CD4-positive, alpha-beta T cell treated with Interleukin-15 for 4 hours (primary cell): ENCODE results near the gene ABCB1.
"Not testable (repeated sequence)": the region's sequence is repeated elsewhere in the genome, so short reads cannot be mapped to it uniquely, and the experiment has no call there.

ENCODE experiments used
- DNase-seq: peaks from one replicate; pipeline ENCODE4 v3.0.0-alpha.2; 2020; ENCODE audit warnings: low spot score

Gene ABCB1

DNA sequence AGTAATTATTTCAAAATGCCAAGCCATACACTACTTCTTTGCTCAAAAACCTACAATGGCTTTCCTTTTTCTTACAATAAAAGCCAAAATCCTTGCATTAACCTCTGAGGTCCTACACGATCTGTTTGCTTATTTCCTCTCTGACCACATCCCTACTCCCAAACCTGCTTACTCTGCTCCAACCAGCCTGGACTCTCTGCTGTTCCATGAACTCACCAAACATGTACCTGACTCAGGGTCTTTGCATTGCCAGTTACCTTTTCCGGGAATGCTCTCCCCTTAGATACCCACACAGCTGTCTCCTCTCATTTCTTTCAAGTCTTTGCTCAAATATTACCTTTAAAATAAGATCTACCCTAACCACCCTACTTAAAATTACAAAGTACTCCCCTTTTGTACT is 127.5 kb downstream of the ABCB1 start:
- DNase-seq: no peak

DNA sequence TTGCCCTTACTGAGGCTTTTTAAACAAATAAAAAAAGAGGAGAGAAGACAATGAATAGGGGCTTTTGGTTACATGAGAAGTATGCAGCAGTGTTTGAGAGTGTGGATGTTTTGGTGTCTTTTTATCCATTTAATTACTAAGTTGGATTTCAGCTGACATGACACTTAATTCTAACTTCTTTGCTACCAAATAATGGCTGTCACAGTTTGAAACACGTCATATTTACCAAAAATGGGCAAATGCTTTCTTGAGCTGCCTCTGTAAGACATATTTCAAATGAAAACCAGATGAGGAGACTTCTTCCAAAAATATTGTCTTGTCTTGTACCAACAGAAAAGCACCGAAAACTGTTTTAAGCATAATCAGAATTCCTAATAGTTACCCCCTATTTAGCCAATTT is 129.2 kb downstream of the ABCB1 start:
- DNase-seq: no peak

DNA sequence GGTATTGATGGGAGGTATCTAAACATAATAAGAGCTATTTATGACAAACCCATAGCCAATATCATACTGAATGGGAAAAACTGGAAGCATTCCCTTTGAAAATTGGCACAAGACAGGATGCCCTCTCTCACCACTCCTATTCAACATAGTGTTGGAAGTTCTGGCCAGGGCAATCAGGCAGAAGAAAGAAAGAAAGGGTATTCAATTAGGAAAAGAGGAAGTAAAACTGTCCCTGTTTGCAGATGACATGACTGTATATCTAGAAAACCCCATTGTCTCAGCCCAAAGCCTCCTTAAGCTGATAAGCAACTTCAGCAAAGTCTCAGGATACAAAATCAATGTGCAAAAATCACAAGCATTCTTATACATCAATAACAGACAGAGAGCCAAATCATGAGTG is 131.5 kb downstream of the ABCB1 start:
- DNase-seq: not testable (repeated sequence)

DNA sequence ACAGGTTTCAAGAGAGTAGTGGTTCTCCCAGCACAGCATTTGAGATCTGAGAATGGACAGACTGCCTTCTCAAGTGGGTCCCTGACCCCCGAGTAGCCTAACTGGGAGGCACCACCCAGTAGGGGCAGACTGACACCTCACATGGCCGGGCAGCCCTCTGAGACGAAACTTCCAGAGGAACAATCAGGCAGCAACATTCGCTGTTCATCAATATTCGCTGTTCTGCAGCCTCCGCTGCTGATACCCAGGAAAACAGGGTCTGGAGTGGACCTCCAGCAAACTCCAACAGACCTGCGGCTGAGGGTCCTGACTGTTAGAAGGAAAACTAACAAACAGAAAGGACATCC is 135.2 kb downstream of the ABCB1 start:
- DNase-seq: not testable (repeated sequence)

DNA sequence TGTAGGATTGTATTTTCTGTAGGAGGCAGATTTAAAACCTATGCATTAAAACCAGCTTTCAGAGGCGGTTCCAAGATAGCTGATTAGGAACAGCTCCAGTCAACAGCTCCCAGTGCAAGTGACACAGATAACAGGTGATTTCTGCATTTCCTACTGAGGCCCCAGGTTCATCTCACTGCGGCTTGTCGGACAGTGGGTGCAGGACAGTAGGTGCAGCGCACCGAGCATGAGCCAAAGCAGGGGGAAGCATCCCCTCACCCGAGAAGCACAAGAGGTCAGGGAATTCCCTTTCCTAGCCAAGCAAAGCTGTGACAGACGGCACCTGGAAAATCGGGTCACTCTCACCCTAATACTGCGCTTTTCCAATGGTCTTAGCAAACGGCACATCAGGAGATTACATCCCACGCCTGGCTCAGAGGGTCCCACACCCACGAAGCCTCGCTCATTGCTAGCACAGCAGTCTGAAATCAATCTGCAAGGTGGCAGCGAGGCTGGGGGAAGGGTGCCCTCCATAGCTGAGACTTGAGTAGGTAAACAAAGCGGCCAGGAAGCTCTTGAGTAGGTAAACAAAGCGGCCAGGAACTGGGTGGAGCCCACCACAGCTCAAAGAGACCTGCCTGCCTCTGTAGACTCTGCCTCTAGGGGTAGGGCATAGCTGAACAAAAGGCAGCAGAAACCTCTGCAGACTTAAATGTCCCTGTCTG is 135.7 kb downstream of the ABCB1 start:
- DNase-seq: not testable (repeated sequence)

DNA sequence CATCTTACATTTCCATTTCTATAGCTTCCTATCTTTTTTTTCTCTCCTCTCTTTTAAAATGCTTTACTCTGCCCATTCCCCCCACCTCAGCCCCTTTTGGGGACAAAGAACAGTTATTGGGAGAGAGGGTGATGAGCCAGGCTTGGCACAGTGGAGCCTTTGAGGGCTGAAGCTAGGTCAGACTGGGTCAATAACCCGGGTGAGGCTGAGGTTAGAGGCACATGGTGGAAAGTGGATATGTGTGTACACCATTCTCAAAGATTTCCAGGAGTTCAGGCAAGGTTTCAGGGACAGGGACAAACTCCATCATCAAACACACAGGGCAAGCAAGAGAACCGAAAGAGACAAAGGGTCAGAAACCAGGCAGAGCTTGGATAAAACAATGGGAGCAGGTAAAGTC is 136.7 kb downstream of the ABCB1 start:
- no peak for DNase-seq

DNA sequence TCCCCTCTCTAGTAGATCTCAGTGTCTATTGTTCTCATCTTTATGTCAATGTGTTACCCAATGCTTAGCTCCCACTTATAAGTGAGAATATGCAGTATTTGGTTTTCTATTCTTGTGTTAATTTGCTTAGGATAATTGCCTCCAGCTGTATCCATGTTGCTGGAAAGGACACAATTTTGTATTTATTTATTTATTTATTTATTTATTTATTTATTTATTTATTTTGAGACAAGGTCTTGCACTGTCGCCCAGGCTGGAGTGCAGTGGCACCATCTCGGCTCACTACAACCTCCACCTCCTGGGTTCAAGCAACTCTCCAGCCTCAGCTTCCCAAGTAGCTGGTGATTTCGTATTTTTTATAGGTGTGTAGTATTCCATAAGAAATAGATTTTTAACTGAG is 140.2 kb downstream of the ABCB1 start:
- DNase-seq: not testable (repeated sequence)

DNA sequence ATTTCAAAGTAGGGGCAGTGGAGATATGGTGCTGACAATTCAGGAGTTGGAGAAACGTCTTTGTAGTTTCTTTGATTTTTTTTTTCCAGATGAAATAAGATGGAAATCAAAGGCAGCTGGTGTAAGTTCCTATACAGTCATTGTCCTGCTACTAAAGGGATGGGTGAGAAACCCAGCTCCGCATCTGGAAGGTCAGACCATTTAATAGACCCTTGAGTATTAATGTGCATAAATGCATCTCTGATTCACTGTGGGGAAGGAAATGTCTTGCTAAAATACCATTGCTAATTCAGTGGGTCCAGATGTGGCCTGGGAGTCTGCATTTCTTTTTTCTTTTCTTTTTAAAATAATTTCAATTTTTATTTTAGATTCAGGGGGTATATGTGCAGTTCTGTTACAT is 140.7 kb downstream of the ABCB1 start:
- DNase-seq: no peak

DNA sequence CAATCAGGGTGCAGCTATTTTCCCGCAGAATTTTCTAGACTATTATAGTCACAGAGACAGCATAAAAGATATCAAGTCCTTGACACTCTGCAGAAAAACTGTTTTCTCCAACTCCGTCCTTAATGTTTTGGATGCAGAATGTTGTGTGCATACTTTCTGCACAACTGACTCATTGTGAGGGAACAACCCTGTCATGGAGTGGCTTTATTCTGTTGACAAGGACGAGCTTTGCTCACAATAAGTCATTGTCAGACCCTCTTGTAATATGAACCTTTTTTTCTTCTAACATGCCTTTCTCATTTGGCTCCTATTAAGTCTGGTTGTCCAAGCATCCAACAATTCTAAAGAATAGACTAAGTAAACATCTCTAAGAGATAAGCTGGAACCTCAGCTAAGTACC is 142.5 kb downstream of the ABCB1 start:
- no peak for DNase-seq

DNA sequence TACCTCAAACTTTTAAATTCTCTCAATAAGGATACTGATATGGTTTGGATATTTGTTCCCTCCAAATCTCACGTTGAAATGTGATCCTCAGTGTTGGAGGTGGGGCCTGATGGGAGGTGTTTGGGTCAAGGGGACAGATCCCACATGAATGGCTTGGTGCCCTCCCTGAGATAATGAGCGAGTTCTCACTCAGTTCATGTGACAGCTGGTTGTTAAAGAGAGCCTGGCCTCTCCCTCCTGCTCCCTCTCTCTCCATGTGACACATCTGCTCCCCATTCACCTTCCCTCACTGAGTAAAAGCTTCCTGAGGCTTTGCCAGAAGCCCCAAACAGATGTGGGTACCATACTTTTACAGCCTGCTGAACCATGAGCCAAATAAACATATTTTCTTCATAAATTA is 144.4 kb downstream of the ABCB1 start:
- no peak for DNase-seq
